Tibial nerve (tissue), 4 donors: ENCODE data around the gene DLGAP1. TPM values are rescaled to one million over a fixed set of nuclear protein-coding genes. Genes with fewer than 3 reads are reported as not detected.
"Not testable (repeated sequence)": the region's sequence is repeated elsewhere in the genome, so short reads cannot be mapped to it uniquely, and the experiment has no call there.

Experiments
- DNase-seq, 2 donors: peaks; one replicate each; pipeline ENCODE4 v3.0.0-alpha.2; 2019; ENCODE audit warnings: low spot score in 2 of 2
- H3K27ac ChIP-seq, 4 donors: fragments of 200-600 bp; sonication (generic) in 3 of 4; one replicate each; pipeline ENCODE4 v1.5.1; 2017 to 2019; ENCODE audit warnings: mild to moderate bottlenecking in 1 of 4
- H3K27me3 ChIP-seq, 2 donors: fragments of 200-600 bp; sonication (generic) in 1 of 2; one replicate each; pipeline versions ENCODE4 v1.5.1 to v1.6.0; 2017 to 2019
- H3K36me3 ChIP-seq, 3 donors: fragments of 200-600 bp; sonication (generic); one replicate each; pipeline ENCODE4 v1.5.1; 2018 to 2019
- H3K4me1 ChIP-seq, 4 donors: fragments of 200-600 bp; sonication (generic) in 3 of 4; one replicate each; pipeline ENCODE4 v1.5.1; 2017 to 2019
- H3K4me3 ChIP-seq, 4 donors: fragments of 200-600 bp; sonication (generic) in 3 of 4; one replicate each; pipeline ENCODE4 v1.5.1; 2017 to 2019; ENCODE audit warnings: mild to moderate bottlenecking in 1 of 4, moderate library complexity in 1 of 4
- H3K9me3 ChIP-seq, 4 donors: fragments of 200-600 bp; sonication (generic) in 3 of 4; one replicate each; pipeline ENCODE4 v1.5.1; 2017 to 2019
- CTCF ChIP-seq, 5 experiments: fragments of 200-600 bp in 3 of 5; fragments of 450-650 bp in 2 of 5; sonication (generic) in 3 of 5; IDR thresholded peaks; one replicate each; pipeline ENCODE4 v1.5.1; 2016 to 2019; ENCODE audit warnings: antibody characterized with exemption in 5 of 5, mild to moderate bottlenecking in 3 of 5, moderate library complexity in 2 of 5
- EP300 ChIP-seq, 2 donors: sonication (generic); formaldehyde crosslinking; IDR thresholded peaks; one replicate each; pipeline ENCODE4 v1.6.1; 2017; ENCODE audit warnings: antibody characterized with exemption in 2 of 2, mild to moderate bottlenecking in 1 of 2
- POLR2A ChIP-seq, 2 donors: fragments of 450-650 bp; IDR thresholded peaks; one replicate each; pipeline ENCODE4 v1.6.1; 2017; ENCODE audit warnings: antibody characterized with exemption in 2 of 2, mild to moderate bottlenecking in 2 of 2, moderate library complexity in 2 of 2
- WGBS, 2 donors: methylation state at CpG; one replicate each; pipeline ENCODE4 v1.1.5; 2018; 5-methylcytosine and 5-hydroxymethylcytosine counted together
- total RNA-seq, 4 donors: library from RNA; depleted of rRNA; stranded (reverse); fragments of >200 nt; gene quantifications; one replicate each; pipeline ENCODE4 v1.1.0, GENCODE V29; 2016

DLGAP1 gene
- total RNA-seq, 4 donors from 2014 or later, result 1.5 to 18.3 (median 2.5) TPM

DNA sequence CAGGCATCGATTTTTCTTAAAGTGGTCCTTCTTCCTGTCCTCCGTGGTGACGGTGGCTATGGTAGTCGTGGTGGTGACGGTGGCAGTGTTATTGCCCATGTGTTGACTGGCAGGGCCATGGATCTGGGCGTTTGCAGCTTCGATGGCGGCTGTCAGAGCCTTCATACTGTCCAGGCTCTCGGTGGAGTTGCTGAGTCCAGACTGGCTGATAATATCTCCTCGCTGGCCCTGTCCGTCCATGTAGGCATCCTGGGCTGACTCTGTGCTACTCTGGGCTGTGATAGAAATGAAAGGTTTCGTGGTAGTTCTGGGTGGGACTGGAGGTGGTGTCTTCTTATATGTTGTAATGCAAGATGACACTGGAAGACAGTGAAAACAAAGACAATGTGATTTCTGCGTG, 873.2 kb downstream of the DLGAP1 start:
- 86 to 90% methylated on average over 13 of the region's 13 CpGs for WGBS, 2 donors
- DNase-seq, result no peak
- Histone ChIP-seq H3K27me3 (no peaks in the 10 kb centered on the region), H3K27ac (no peak overlapping the region), H3K9me3 (no peaks in the 10 kb centered on the region), H3K4me3 (no peak overlapping the region), H3K36me3 (no peaks in the 10 kb centered on the region), H3K4me1 (peaks cover 0 to 13% (median 2%) of the 10 kb centered on the region in 4 donors)
- TF ChIP-seq EP300 (IDR thresholded peaks at IDR 0.05) (no peak), POLR2A (IDR thresholded peaks at IDR 0.05) (no peak), CTCF (IDR thresholded peaks at IDR 0.05) (no peak)

DNA sequence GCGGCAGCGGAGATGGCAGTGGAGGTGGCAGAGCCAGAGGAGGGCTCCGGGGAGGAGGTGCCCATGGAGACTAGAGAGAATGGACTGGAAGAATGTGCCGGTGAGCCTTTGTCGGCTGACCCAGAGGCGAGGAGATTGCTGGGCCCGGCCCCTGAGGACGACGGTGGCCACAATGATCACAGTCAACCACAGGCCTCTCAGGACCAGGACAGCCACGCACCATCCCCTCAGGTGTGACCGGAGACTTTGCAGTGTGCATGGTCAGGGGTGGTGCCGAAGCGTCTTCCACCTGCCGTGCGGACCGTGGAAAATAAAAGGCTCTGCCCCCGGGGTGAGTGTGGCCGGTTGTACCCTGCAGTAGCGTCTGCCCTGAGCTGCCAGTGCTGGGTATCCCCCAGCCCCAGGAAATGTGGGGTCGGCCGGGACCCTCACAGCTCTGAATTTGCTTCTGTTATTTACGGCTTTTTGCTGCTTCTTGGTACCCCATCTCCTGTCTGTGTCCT, 874.5 kb downstream of the DLGAP1 start:
- not testable (repeated sequence) for H3K9me3 ChIP-seq, H3K27ac ChIP-seq, H3K4me1 ChIP-seq, H3K27me3 ChIP-seq, DNase-seq, H3K4me3 ChIP-seq, H3K36me3 ChIP-seq
- WGBS, 2 donors, result 86 to 91% methylated on average over 20 of the region's 22 CpGs

DNA sequence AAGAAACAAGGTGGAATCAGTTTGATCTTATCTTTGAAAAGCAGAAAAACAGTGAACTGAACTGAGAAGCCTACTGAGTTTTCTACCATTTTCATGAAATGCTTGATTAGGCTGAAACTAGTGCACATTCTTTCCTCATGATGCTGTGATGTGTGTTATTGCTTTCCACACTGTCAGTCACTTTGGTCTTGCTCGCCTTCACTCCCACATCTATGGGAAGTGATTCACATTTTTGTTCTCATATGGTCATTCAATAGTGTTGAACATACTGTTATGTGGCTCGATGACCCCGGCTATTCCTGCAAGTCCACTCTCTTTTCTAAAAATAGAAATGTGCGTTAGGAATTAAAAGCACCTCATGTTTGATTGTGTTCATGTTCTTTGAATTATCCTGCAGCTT, 875.4 kb downstream of the DLGAP1 start:
- no peak for TF ChIP-seq POLR2A (IDR thresholded peaks at IDR 0.05)
- TF ChIP-seq CTCF (IDR thresholded peaks at IDR 0.05), result no peak
- no peak for TF ChIP-seq EP300 (IDR thresholded peaks at IDR 0.05)
- WGBS, 2 donors, result 44 to 54% methylated on average over 4 of the region's 4 CpGs
- peaks cover 0 to 8% (median 0%) of the 10 kb centered on the region in 4 donors for H3K4me1 ChIP-seq
- no peak for DNase-seq
- no peaks in the 10 kb centered on the region for H3K36me3 ChIP-seq
- H3K9me3 ChIP-seq, result no peaks in the 10 kb centered on the region
- H3K4me3 ChIP-seq, result no peak overlapping the region
- H3K27me3 ChIP-seq, result no peaks in the 10 kb centered on the region
- no peak overlapping the region for H3K27ac ChIP-seq

- no peak for DNase-seq
- Histone ChIP-seq H3K27ac (no peak overlapping the region), H3K36me3 (no peaks in the 10 kb centered on the region), H3K27me3 (no peaks in the 10 kb centered on the region), H3K4me1 (peaks cover 0 to under 1% (median 0%) of the 10 kb centered on the region in 4 donors), H3K9me3 (no peaks in the 10 kb centered on the region), H3K4me3 (no peak overlapping the region)
- TF ChIP-seq CTCF (IDR thresholded peaks at IDR 0.05) (no peak), POLR2A (IDR thresholded peaks at IDR 0.05) (no peak), EP300 (IDR thresholded peaks at IDR 0.05) (no peak)
- 82 to 83% methylated on average over 4 of the region's 4 CpGs for WGBS, 2 donors
Measured at GRCh38 chr18:3578621-3579020, 876.5 kb downstream of the DLGAP1 start.

DNA sequence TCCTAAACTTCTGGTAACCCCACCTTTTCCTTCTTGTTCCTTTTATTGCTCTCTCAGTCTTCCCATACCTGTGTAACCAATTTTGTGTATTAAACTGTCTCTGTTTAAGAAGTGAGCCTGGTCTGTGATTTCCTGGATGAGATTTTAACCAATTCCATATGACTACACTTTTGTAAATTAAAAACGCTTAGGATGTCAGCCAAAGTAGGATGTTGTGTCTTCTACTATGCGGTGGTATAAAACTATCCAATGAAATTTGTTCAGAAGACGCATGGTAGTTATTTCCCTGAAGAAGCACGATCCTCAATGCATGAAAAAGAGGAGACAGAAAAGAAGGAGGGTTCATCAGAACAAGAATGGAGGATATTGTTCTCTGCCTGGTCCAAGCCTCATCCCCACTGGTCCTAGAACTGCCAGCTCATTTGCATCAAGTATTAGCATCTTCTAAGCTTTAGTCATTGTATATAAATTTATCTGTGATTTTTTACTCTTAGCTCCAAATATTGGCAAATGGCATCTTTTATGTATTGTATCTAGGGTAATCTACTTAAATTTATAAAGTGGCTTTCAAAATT, 877.7 kb downstream of the DLGAP1 start:
- DNase-seq, result no peak
- no peak for TF ChIP-seq EP300 (IDR thresholded peaks at IDR 0.05)
- no peak for TF ChIP-seq POLR2A (IDR thresholded peaks at IDR 0.05)
- TF ChIP-seq CTCF (IDR thresholded peaks at IDR 0.05), result no peak

More for the DNA sequence above, 877.7 kb downstream of the DLGAP1 start:
- Histone ChIP-seq H3K4me1 (no peaks in the 10 kb centered on the region), H3K27me3 (no peaks in the 10 kb centered on the region), H3K36me3 (no peaks in the 10 kb centered on the region), H3K4me3 (no peak overlapping the region), H3K27ac (no peak overlapping the region), H3K9me3 (no peaks in the 10 kb centered on the region)
- 66 to 70% methylated on average over 4 of the region's 4 CpGs for WGBS, 2 donors
